GM18868 (cell line): ENCODE data around the gene OR51F1.
"Not testable (repeated sequence)": the region's sequence is repeated elsewhere in the genome, so short reads cannot be mapped to it uniquely, and the experiment has no call there.

Experiments
- ATAC-seq: cut with Tn5 transposase; IDR thresholded peaks from one replicate; pipeline ENCODE4 v1.9.1; 2021; ENCODE audit warnings: mild to moderate bottlenecking, moderate library complexity; ENCODE audit not compliant: unreplicated experiment

Gene OR51F1

GRCh38 chr11:4769838-4770237, at the start of gene OR51F1:
Gene OR51F1 (minus strand): TSS chr11:4769938. CDS start chr11:4769938, 0 bp downstream.
- ATAC-seq = no peak

GRCh38 chr11:4809246-4809645, 39.5 kb upstream of the OR51F1 start:
- ATAC-seq = no peak

GRCh38 chr11:4808476-4808875, 38.7 kb upstream of the OR51F1 start:
- no peak for ATAC-seq

GRCh38 chr11:4804280-4804679, 34.5 kb upstream of the OR51F1 start, which contains the start of gene OR52R1:
Gene OR52R1 (minus strand): TSS chr11:4804380. CDS start chr11:4804380, 0 bp downstream.
- no peak for ATAC-seq

GRCh38 chr11:4801316-4801715, 31.6 kb upstream of the OR51F1 start:
- not testable (repeated sequence) for ATAC-seq

DNA sequence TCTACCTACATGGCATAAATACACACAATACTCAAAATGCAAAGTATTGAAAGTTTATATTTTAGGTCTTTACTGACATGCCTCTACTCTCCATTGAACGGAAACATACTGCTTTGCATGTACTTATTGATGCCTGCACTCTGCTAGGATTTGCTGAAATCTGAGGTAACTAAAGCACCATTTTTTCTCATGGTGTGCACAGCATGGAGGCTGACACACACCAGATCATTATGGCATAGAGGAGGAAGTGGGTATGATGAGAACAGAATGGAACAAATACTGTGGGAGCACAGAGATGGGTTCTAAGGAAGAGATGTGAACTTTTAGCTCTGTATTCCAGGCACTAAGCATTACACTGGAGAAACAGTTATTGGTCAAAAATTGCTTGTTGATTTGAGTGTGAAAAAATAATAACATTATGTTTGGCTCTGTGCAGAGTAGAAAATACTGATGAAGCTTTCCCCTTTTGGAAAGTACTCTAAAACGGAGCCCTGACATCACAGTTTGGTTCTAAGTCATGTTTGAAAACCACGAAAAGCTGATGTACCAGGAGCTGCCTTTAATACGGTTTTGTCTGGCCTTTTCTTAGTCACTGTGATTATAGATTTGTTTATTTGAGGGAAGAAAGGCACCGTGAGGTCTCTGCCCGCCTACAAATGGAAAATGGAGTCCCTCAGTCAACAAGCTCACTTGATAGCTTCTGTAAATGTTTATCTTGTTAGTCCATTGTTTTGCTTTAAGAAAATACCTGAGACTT, 28.9 kb upstream of the OR51F1 start:
- no peak for ATAC-seq

- no peak for ATAC-seq
These were observed 27.5 kb upstream of the OR51F1 start for GRCh38 chr11:4797206-4797605.

DNA sequence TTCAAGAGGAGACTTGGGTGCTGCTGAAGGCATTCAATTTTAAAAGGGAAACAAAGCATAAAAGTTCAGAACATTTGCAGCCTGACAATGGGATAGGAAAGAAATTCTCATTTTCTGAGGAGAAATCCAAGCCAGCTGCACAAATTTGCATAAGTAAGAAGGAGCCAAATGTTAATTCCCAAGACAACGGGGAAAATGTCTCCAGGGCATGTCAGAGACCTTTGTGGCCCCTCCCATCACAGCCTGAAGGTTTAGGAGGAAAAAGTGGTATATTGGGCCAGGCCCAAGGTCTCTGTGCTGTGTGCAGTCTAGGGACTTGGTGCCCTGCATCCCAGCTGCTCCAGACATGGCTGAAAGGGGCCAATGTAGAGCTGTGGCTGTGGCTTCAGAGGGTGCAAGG, 12.7 kb upstream of the OR51F1 start:
- no peak for ATAC-seq

DNA sequence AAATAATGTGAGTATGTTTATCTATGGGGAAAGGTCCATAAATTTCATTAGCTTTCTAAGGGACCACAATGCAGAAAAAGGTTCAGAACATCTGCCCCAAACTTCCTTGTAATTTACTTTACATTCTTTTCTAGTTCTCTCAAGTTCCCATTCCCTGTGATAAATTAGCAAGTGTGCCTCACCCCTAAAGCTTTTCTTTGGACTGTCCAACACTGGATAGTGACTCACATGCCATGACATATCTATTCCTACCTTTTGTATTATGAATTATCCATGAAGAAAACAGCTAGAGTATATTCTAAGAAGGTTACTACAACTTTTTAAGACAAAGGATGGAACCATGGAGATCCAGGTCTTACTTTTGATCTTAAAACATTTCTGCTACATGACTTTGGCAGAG, 1.6 kb downstream of the OR51F1 start:
- no peak for ATAC-seq

DNA sequence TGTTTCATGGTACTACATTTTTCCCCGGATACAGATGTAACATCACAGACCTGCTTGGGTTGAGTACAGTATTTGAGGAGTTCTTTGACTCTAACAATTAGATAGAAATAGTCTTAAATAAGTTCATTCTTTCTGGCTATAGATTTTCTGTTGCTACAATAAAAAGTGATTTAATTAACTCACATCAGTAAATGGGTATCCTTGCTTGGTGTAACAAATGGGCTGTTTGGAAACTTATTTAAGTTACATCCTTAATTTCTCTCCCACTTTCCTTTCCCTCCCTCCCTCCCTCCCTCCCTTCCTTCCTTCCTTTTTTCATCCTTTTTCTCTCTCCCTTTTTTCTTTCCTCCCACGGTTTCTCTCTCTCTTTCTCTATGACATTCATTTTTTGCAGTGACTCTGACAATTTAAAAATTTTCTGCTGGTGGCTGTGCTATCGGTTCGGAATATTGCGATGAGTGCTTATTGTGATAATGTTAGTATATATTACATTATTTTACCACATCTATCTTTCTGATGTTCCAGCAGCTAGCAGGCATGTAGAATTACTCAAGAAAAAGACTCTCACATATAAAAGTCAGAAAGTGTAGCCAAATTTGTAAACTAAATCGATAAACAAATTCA, 3.2 kb downstream of the OR51F1 start:
- no peak for ATAC-seq

DNA sequence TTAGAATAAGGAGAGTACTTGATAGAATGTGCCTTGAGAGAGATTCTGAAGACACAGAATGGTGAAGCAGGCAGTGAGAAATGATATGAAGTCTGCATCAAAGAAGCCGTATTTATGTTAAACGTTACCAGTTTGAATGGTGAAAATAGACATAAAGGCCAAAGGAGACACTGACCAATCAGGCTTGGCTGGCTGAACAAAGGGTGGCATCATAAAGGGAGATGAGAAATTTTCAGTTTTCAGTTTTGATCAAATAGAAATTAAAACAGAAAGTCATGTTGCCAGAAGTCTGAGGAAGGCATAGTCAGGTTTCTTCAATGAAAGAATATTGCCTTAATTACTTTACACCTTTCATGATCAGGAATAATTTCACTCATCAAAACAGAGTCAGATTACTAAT, 6.6 kb downstream of the OR51F1 start:
- ATAC-seq = no peak

GRCh38 chr11:4751201-4751600, 18.5 kb downstream of the OR51F1 start:
- no peak for ATAC-seq

GRCh38 chr11:4748438-4748837, 21.3 kb downstream of the OR51F1 start:
- no peak for ATAC-seq

DNA sequence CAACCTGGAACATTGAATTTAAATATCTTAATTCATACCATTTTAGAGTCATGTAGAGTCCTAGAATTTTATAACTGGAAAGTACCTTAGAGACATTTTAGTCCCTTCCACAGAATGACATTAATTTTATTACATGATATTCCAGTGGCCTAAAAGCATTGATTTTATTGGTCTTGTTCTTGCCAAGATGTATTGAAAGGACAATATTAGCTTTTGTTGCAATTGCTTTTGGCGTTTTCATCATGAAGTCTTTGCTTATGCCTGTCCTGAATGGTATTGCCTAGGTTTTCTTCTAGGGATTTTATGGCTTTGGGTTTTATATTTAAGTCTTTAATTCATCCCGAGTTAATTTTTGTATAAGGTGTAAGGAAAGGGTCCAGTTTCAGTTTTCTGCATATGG, 29.0 kb downstream of the OR51F1 start:
- no peak for ATAC-seq

DNA sequence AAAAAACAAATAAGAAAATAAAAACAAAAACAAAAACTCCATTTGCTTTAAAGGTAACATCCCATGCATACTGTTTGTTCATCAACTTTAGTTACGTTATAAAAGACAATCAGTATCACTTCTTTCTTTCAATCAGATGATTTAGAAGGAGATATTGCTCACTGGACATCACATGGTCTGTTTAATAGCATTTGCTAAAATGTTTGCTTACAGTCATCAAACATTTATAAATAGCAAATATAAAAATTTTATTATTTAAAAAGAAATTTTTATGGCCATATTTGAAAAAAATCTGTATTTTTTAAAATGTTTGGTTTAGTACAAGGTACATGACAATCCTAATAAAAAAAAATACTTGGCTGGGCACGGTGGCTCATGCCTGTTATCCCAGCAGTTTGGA, 42.6 kb downstream of the OR51F1 start:
- no peak for ATAC-seq

DNA sequence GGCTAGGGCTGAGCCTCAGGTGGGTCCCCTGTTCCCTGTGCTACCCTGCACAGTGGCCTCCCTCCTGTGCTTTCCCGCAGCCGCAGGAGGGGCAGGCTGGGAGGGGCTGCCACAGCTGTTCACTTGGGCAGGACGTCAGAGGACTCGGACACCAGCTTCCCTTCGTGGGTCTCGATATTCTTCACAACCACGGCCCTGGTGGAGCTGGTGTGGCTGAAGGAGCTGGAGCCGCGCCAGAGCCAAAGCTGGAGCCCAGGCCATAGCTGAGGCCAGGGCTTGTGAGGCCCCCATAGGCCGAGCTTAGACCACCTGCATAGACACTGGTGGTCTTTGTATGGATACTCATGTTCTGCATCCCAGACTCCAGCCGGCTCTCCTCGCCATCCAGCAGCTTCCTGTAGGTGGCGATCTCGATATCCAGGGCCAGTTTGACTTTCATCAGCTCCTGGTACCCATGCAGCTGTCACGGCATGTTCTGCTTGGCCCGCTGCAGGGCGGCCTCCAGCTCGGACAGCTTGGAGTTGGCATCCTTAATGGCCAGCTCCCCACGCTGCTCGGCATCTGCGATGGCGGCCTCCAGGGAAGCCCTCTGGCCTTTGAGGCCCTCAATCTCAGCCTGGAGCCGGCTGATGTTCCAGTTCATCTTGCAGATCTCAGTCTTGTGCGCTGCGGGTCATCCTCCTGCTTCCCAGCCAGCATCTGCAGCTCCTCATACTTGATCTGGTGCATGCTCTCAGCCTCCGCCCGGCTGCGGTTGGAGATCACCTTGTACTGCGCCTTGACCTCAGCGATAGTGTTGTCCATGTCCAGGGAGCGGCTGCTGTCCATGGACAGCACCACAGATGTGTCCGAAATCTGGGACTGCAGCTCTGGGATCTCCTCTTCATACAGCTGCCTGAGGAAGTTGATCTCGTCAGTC, 46.9 kb downstream of the OR51F1 start:
- not testable (repeated sequence) for ATAC-seq
